Tibial nerve (tissue), 4 donors: Measurements from ENCODE around the gene APOB. TPM values are rescaled to one million over a fixed set of nuclear protein-coding genes. Genes with fewer than 3 reads are reported as not detected.

Source experiments
- DNase-seq, 2 donors: peaks; one replicate each; pipeline ENCODE4 v3.0.0-alpha.2; 2019; ENCODE audit warnings: low spot score in 2 of 2
- H3K27ac ChIP-seq, 4 donors: fragments of 200-600 bp; sonication (generic) in 3 of 4; one replicate each; pipeline ENCODE4 v1.5.1; 2017 to 2019; ENCODE audit warnings: mild to moderate bottlenecking in 1 of 4
- H3K27me3 ChIP-seq, 2 donors: fragments of 200-600 bp; sonication (generic) in 1 of 2; one replicate each; pipeline versions ENCODE4 v1.5.1 to v1.6.0; 2017 to 2019
- H3K36me3 ChIP-seq, 3 donors: fragments of 200-600 bp; sonication (generic); one replicate each; pipeline ENCODE4 v1.5.1; 2018 to 2019
- H3K4me1 ChIP-seq, 4 donors: fragments of 200-600 bp; sonication (generic) in 3 of 4; one replicate each; pipeline ENCODE4 v1.5.1; 2017 to 2019
- H3K4me3 ChIP-seq, 4 donors: fragments of 200-600 bp; sonication (generic) in 3 of 4; one replicate each; pipeline ENCODE4 v1.5.1; 2017 to 2019; ENCODE audit warnings: mild to moderate bottlenecking in 1 of 4, moderate library complexity in 1 of 4
- H3K9me3 ChIP-seq, 4 donors: fragments of 200-600 bp; sonication (generic) in 3 of 4; one replicate each; pipeline ENCODE4 v1.5.1; 2017 to 2019
- EP300 ChIP-seq, 2 donors: sonication (generic); formaldehyde crosslinking; IDR thresholded peaks; one replicate each; pipeline ENCODE4 v1.6.1; 2017; ENCODE audit warnings: antibody characterized with exemption in 2 of 2, mild to moderate bottlenecking in 1 of 2
- POLR2A ChIP-seq, 2 donors: fragments of 450-650 bp; IDR thresholded peaks; one replicate each; pipeline ENCODE4 v1.6.1; 2017; ENCODE audit warnings: antibody characterized with exemption in 2 of 2, mild to moderate bottlenecking in 2 of 2, moderate library complexity in 2 of 2
- WGBS, 2 donors: methylation state at CpG; one replicate each; pipeline ENCODE4 v1.1.5; 2018; 5-methylcytosine and 5-hydroxymethylcytosine counted together
- total RNA-seq, 4 donors: library from RNA; depleted of rRNA; stranded (reverse); fragments of >200 nt; gene quantifications; one replicate each; pipeline ENCODE4 v1.1.0, GENCODE V29; 2016
- TF ChIP-seq, protein P1 (sequence below), 5 experiments: fragments of 200-600 bp in 3 of 5; fragments of 450-650 bp in 2 of 5; sonication (generic) in 3 of 5; IDR thresholded peaks; one replicate each; pipeline ENCODE4 v1.5.1; 2016 to 2019; ENCODE audit warnings: antibody characterized with exemption in 5 of 5, mild to moderate bottlenecking in 3 of 5, moderate library complexity in 2 of 5

APOB gene
- total RNA-seq, 4 donors from 2014 or later: 2.1 to 4.2 (median 2.9) TPM

DNA sequence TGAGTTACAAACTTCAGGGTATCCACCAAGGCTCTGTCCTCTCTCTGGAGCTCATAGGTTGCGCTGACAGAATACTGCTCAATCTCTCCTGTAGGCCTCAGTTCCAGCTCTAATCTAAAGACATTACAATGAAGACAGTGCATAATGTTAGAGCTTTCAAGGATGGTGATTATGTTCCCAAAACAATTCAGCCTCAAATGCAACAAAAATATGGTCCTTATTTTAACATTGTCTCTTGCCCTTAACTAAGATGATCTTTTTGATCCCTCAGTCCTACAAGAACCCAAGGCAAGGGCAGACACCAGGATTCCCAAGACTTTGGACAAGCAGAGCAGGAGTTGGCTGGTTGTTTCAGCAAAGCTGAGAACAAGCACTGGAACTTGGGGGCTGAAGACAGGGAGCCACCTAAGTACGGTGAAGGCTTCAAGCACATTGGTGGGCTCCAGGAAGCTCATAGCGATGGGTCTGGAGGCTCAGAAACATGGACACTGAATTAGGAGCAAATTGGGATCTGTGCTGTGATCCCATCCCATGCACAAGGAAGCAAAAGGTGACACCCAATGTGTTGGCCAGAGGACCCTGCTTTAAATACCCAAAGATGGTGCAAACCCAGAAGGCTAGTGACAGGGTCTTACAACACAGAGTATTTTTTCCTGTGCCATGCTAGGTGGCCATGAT is 24.7 kb downstream of the APOB start:
- 94 to 100% methylated on average over 3 of the region's 3 CpGs for WGBS, 2 donors
- H3K9me3 ChIP-seq: no peaks in the 10 kb centered on the region
- H3K4me1 ChIP-seq: no peaks in the 10 kb centered on the region
- H3K27me3 ChIP-seq: no peaks in the 10 kb centered on the region
- no peak for DNase-seq
- H3K36me3 ChIP-seq: no peaks in the 10 kb centered on the region
- TF ChIP-seq POLR2A (IDR thresholded peaks at IDR 0.05): no peak
- TF ChIP-seq, protein P1, sequence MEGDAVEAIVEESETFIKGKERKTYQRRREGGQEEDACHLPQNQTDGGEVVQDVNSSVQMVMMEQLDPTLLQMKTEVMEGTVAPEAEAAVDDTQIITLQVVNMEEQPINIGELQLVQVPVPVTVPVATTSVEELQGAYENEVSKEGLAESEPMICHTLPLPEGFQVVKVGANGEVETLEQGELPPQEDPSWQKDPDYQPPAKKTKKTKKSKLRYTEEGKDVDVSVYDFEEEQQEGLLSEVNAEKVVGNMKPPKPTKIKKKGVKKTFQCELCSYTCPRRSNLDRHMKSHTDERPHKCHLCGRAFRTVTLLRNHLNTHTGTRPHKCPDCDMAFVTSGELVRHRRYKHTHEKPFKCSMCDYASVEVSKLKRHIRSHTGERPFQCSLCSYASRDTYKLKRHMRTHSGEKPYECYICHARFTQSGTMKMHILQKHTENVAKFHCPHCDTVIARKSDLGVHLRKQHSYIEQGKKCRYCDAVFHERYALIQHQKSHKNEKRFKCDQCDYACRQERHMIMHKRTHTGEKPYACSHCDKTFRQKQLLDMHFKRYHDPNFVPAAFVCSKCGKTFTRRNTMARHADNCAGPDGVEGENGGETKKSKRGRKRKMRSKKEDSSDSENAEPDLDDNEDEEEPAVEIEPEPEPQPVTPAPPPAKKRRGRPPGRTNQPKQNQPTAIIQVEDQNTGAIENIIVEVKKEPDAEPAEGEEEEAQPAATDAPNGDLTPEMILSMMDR (IDR thresholded peaks at IDR 0.05): no peak
- TF ChIP-seq EP300 (IDR thresholded peaks at IDR 0.05): no peak
- H3K27ac ChIP-seq: no peak overlapping the region
- no peak overlapping the region for H3K4me3 ChIP-seq

DNA sequence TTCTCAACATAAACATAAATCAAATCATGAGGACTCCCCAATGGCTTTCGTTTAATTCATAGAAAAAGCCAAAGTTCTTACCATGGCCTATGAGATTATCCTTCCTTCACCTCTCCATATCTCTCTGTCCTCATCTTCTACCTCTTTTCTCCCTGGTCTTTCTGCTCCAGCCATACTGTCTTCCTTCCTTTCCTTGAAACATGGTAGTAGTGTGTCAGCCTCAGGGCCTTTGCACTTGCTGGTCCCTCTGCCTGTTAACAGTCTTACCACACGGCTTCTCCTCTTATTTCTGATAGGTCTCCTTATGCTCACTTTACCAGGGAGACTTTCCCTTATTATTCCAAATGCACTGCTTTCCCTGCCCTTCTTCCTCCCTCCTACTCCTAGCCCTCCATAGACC is 25.6 kb downstream of the APOB start:
- no peaks in the 10 kb centered on the region for H3K4me1 ChIP-seq
- H3K36me3 ChIP-seq: no peaks in the 10 kb centered on the region
- H3K4me3 ChIP-seq: no peak overlapping the region
- TF ChIP-seq, protein P1 (IDR thresholded peaks at IDR 0.05): no peak
- TF ChIP-seq POLR2A (IDR thresholded peaks at IDR 0.05) (no peak), EP300 (IDR thresholded peaks at IDR 0.05) (no peak)
- H3K27ac ChIP-seq: no peak overlapping the region
- H3K27me3 ChIP-seq: no peaks in the 10 kb centered on the region
- H3K9me3 ChIP-seq: no peaks in the 10 kb centered on the region
- WGBS, 2 donors: 90 to 95% methylated on average over 2 of the region's 2 CpGs
- no peak for DNase-seq

- Histone ChIP-seq H3K36me3 (no peaks in the 10 kb centered on the region), H3K4me1 (no peaks in the 10 kb centered on the region), H3K27ac (no peak overlapping the region), H3K27me3 (no peaks in the 10 kb centered on the region), H3K4me3 (no peak overlapping the region), H3K9me3 (no peaks in the 10 kb centered on the region)
- WGBS, 2 donors: 88 to 95% methylated on average over 4 of the region's 4 CpGs
- no peak for DNase-seq
- TF ChIP-seq, protein P1 (IDR thresholded peaks at IDR 0.05): no peak
- no peak for TF ChIP-seq POLR2A (IDR thresholded peaks at IDR 0.05)
- TF ChIP-seq EP300 (IDR thresholded peaks at IDR 0.05): no peak
Measured at GRCh38 chr2:21017748-21018276, 26.1 kb downstream of the APOB start.

- 81 to 87% methylated on average over 3 of the region's 3 CpGs for WGBS, 2 donors
- H3K4me3 ChIP-seq: no peak overlapping the region
- H3K4me1 ChIP-seq: no peaks in the 10 kb centered on the region
- H3K36me3 ChIP-seq: no peaks in the 10 kb centered on the region
- TF ChIP-seq POLR2A (IDR thresholded peaks at IDR 0.05): no peak
- no peak for TF ChIP-seq EP300 (IDR thresholded peaks at IDR 0.05)
- TF ChIP-seq, protein P1 (IDR thresholded peaks at IDR 0.05): no peak
- no peaks in the 10 kb centered on the region for H3K9me3 ChIP-seq
- DNase-seq: no peak
- no peak overlapping the region for H3K27ac ChIP-seq
- H3K27me3 ChIP-seq: no peaks in the 10 kb centered on the region
Measured at GRCh38 chr2:21015281-21015645, 28.6 kb downstream of the APOB start.

- Histone ChIP-seq H3K27ac (no peak overlapping the region), H3K4me1 (no peaks in the 10 kb centered on the region), H3K27me3 (no peaks in the 10 kb centered on the region), H3K36me3 (no peaks in the 10 kb centered on the region), H3K9me3 (no peaks in the 10 kb centered on the region), H3K4me3 (no peak overlapping the region)
- TF ChIP-seq, protein P1 (IDR thresholded peaks at IDR 0.05): no peak
- no peak for DNase-seq
- WGBS, 2 donors: 84 to 86% methylated on average over 6 of the region's 6 CpGs
Measured at GRCh38 chr2:21014364-21015280, 29.3 kb downstream of the APOB start.
